ENCODE results near the gene BPI.

GRCh38 chr20:38331245-38331644 lies 27.3 kb downstream of the BPI start:
- TF ChIP-seq CTCF (IDR thresholded peaks at IDR 0.05), result no peak
- TF ChIP-seq POLR2A (IDR thresholded peaks at IDR 0.05), result no peak
